Left ventricle myocardium superior (tissue), 1 donor: ENCODE results near the gene SH3GL2. TPM values are rescaled to one million over a fixed set of nuclear protein-coding genes. Genes with fewer than 3 reads are reported as not detected.

Experiments
- ATAC-seq: fragments of 200-7000 bp; cut with Tn5 transposase; one replicate; pipeline ENCODE4 v1.9.1; 2020; ENCODE audit warnings: mild to moderate bottlenecking, moderate library complexity
- DNase-seq: peaks from one replicate; pipeline ENCODE4 v3.0.0-alpha.2; 2020
- intact Hi-C: fragments of 100-400 bp; cut with micrococcal nuclease; formaldehyde crosslinking; loops from one replicate; pipeline ENCODE4 v1.11.0; 2022
- total RNA-seq: library from RNA; stranded (reverse); fragmentation: NEBNext Ultra II Directional; extraction: Animal tissue kit (Norgen Biotek cat#: 25700); gene quantifications from one replicate; pipeline ENCODE4 v1.2.1, GENCODE V29; 2021
- donor health status: DM: no; HTN: yes; CAD: no; lungs with severe emphysema.

The SH3GL2 gene
- total RNA-seq, 1 donor from 2014 or later: 3.1 TPM

DNA sequence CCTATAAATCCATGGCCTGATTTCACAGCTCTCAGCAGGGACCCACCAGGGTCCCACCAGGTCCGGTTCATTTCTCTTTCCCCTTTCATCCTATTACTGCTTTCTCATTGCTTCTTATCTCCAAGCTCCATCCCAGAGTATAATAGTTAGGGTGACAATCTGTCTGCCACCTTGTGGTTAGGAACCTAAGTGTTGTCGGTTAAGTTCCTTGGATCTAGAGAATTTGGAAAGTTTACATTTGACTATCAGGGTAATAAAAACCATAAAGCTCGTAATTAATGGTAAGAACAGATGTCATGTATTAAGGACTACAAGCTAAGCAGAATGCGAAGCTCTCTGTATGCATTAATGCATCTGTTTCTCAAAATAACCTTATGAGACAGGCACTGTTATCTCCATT, 259.1 kb downstream of the SH3GL2 start:
- ATAC-seq: no peak
- intact Hi-C loops: no loop called here
- DNase-seq: no peak

GRCh38 chr9:17839776-17840175, 260.9 kb downstream of the SH3GL2 start:
- intact Hi-C loops: no loop called here
- DNase-seq (no peak), ATAC-seq (no peak)

- DNase-seq (no peak), ATAC-seq (no peak)
- intact Hi-C loops: no loop called here
Measured at GRCh38 chr9:17843236-17843635, 264.4 kb downstream of the SH3GL2 start.
